MCF 10A (cell line): ENCODE measurements around the gene MYO1G. TPM values are rescaled to one million over a fixed set of nuclear protein-coding genes. Genes with fewer than 3 reads are reported as not detected.

Experiments
- BruUV-seq: library from RNA; stranded (reverse); fragments of 400-500 nt; replicated peaks from 2 replicates; lab custom pipeline; 2021; lab: Mats Ljungman, UMichigan
- CTCF ChIA-PET: fragments of 300-600 bp; sonication (Branson Sonifier 250); formaldehyde crosslinking; extraction: SDS; loops from one replicate; lab custom pipeline; 2021; ENCODE audit warnings: antibody characterized with exemption, inconsistent platforms; lab: Yijun Ruan, JAX
- POLR2A ChIA-PET: fragments of 300-600, 350-650 bp; sonication (Branson Sonifier 250); formaldehyde crosslinking; extraction: SDS; loops from one replicate; lab custom pipeline; 2020; ENCODE audit warnings: antibody characterized with exemption, inconsistent platforms; lab: Yijun Ruan, JAX
- DNase-seq: peaks from one replicate; pipeline ENCODE4 v3.0.0-alpha.2; 2018; ENCODE audit not compliant: unreplicated experiment
- H3K27ac Mint-ChIP-seq: one replicate; pipeline ENCODE4 v1.8.0; 2022; ENCODE audit warnings: mild to moderate bottlenecking, low read depth, mixed read lengths; ENCODE audit not compliant: unreplicated experiment
- H3K27me3 Mint-ChIP-seq: one replicate; pipeline ENCODE4 v1.8.0; 2022; ENCODE audit warnings: mixed read lengths; ENCODE audit not compliant: insufficient read depth, unreplicated experiment
- H3K36me3 Mint-ChIP-seq: one replicate; pipeline ENCODE4 v1.8.0; 2022; ENCODE audit warnings: mild to moderate bottlenecking, moderate library complexity, mixed read lengths; ENCODE audit not compliant: insufficient read depth, unreplicated experiment
- H3K4me1 Mint-ChIP-seq: one replicate; pipeline ENCODE4 v1.8.0; 2022; ENCODE audit warnings: mixed read lengths; ENCODE audit not compliant: insufficient read depth, unreplicated experiment
- H3K4me3 Mint-ChIP-seq: one replicate; pipeline ENCODE4 v1.8.0; 2022; ENCODE audit warnings: mild to moderate bottlenecking, moderate library complexity, mixed read lengths; ENCODE audit not compliant: unreplicated experiment
- H3K9me3 Mint-ChIP-seq: one replicate; pipeline ENCODE4 v1.8.0; 2022; ENCODE audit warnings: mixed read lengths; ENCODE audit not compliant: unreplicated experiment
- intact Hi-C: fragments of 100-400 bp; cut with micrococcal nuclease; formaldehyde crosslinking; loops from 2 replicates; pipeline ENCODE4 v1.14.1; 2022
- total RNA-seq: library from RNA; stranded (reverse); gene quantifications from 2 replicates; pipeline ENCODE4 v1.2.3, GENCODE V29; 2022
- TF ChIP-seq, protein P1 (sequence below): fragments of 200-600 bp; IDR thresholded peaks from one replicate; pipeline ENCODE4 v1.8.0; 2022; ENCODE audit warnings: antibody characterized with exemption, mild to moderate bottlenecking; ENCODE audit not compliant: unreplicated experiment

MYO1G gene
- total RNA-seq, 1 experiment from 2014 or later, result 0.14 TPM

DNA sequence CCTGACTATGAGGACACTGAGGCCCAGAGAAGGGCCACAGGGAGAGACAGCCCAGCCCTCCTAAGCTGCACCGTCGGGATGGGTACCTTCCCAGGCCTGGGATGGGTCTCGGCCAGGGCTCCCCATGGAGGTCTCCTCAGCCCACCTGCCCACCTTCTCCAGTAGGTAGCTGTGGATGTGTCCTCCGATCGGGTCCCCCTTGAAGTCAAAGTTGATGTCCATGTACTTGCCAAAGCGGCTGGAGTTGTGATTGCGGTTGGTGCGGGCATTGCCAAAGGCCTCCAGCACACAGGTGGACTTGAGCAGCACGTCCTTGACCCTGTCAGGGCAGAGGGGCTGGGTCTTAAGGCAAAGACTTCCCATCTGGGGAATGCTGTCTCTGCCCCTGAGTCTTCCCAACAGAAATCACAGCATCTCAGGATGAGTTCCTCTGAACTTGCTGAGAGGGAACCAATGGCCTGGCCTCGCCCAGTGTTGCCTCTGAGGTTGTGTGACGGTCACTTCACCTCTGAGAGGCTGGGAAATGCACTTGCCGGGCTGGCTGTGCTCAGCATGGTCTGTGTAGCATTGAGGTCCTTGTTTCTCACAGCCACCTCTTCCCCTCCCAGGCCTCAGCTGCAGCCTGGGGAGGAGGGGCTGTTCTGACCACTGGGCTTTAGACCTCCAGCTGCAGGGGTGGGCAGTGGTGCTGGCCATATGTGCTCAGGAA is 3.3 kb downstream of the MYO1G start:
- TF ChIP-seq, protein P1, sequence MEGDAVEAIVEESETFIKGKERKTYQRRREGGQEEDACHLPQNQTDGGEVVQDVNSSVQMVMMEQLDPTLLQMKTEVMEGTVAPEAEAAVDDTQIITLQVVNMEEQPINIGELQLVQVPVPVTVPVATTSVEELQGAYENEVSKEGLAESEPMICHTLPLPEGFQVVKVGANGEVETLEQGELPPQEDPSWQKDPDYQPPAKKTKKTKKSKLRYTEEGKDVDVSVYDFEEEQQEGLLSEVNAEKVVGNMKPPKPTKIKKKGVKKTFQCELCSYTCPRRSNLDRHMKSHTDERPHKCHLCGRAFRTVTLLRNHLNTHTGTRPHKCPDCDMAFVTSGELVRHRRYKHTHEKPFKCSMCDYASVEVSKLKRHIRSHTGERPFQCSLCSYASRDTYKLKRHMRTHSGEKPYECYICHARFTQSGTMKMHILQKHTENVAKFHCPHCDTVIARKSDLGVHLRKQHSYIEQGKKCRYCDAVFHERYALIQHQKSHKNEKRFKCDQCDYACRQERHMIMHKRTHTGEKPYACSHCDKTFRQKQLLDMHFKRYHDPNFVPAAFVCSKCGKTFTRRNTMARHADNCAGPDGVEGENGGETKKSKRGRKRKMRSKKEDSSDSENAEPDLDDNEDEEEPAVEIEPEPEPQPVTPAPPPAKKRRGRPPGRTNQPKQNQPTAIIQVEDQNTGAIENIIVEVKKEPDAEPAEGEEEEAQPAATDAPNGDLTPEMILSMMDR, result no peak
- Mint-ChIP-seq H3K4me3 (no peak overlapping the region), H3K4me1 (peaks cover 19% of the 10 kb centered on the region), H3K27ac (no peak overlapping the region), H3K9me3 (no peaks in the 10 kb centered on the region), H3K36me3 (peaks cover 8% of the 10 kb centered on the region), H3K27me3 (no peaks in the 10 kb centered on the region)
- BruUV-seq, result no TSS peak
- CTCF ChIA-PET, result interaction anchor here (0.5 to 0.9 kb wide), 5 partner anchors 9 to 1913 kb away, joined by 3 to 4 read pairs (median 3); no protein-coding TSS in a partner anchor
- POLR2A ChIA-PET, result interaction anchor here (1.7 kb wide), 1 partner anchor 8 kb away, joined by 6 read pairs; no protein-coding TSS in a partner anchor
- intact Hi-C loops, result no loop called here
- DNase-seq, result no peak

DNA sequence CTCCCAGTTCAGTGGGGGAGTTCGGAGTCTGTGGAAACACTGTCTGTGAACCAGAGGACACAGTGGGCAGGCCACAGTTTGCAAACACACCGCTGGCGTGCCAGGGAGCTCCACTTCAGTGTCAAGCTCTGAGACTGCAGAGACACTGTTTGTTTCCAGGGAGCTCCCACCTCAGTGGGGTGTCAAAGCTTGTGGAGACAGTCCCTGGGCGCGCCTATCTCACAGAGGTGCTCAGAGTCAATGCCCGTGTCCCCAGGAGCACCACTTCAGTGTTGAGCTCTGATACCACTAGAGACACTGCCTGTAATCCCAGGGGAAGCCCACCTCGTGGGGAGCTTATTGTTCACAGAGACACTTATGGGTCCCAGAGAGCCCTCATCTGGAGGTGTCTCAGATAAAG is 4.3 kb downstream of the MYO1G start:
- Mint-ChIP-seq H3K9me3 (no peaks in the 10 kb centered on the region), H3K27ac (no peak overlapping the region), H3K36me3 (peaks cover 6% of the 10 kb centered on the region), H3K4me1 (peaks cover 13% of the 10 kb centered on the region), H3K4me3 (no peak overlapping the region), H3K27me3 (no peaks in the 10 kb centered on the region)
- ChIA-PET POLR2A (interaction anchor here (0.9 to 1.7 kb wide), 2 partner anchors 9 to 368 kb away, joined by 3 to 6 read pairs; partner anchors contain the start of gene OGDH), CTCF (interaction anchor here (0.5 to 1.9 kb wide), 4 partner anchors 8 to 53 kb away, joined by 3 to 5 read pairs (median 4); no protein-coding TSS in a partner anchor)
- TF ChIP-seq, protein P1, result no peak
- BruUV-seq, result no TSS peak
- intact Hi-C loops, result no loop called here
- no peak for DNase-seq

DNA sequence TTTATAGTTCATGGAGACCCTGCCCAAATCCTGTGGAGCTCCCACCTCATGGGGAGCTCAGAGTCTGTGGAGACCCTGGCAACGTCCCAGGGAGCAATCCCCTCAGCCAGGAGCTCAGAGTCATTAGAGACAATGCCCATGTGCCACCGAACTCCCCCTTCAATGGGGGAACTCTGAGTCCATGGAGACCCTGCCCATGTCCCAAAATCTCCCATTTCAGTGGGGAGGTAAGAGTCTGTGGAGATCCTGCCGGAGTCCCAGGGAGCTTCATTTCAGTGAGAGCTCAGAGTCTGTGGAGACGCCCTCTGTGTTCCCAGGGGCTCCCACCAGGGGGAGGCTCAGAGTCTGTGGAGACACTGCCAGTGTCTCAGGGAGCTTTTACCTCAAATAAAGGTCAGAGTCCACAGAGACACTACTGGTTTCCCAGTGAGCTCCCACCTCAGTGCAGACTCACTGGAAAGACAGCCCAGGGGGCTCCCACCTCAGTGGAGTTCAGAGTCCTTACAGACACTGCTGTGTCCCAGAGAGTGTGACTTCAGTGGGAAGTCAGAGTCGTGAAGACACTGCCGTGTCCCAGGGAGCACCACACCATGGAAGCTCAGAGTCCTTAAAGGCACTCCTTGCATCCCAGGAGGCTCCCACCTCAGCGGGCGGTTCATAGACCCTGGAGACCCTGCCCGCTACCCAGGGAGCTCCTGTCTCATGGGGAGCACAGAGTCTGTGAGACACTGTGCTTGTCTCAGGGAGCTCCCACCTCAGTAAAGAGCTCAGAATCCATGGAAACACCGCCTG is 5.0 kb downstream of the MYO1G start:
- no TSS peak for BruUV-seq
- TF ChIP-seq, protein P1, result peak; percentile 49
- intact Hi-C loops, result loop anchor here (1.0 kb wide), 1 partner anchor 162 kb away; no protein-coding TSS in a partner anchor
- Mint-ChIP-seq H3K27ac (no peak overlapping the region), H3K4me3 (no peak overlapping the region), H3K27me3 (no peaks in the 10 kb centered on the region), H3K36me3 (peaks cover 6% of the 10 kb centered on the region), H3K9me3 (no peaks in the 10 kb centered on the region), H3K4me1 (peaks cover 7% of the 10 kb centered on the region)
- CTCF ChIA-PET, result interaction anchor here (0.6 to 1.9 kb wide), 7 partner anchors 9 to 162 kb away, joined by 3 to 6 read pairs (median 3); no protein-coding TSS in a partner anchor
- DNase-seq, result peak; percentile 67
- POLR2A ChIA-PET, result interaction anchor here (0.9 to 1.7 kb wide), 4 partner anchors 9 to 368 kb away, joined by 3 to 6 read pairs (median 4); partner anchors contain the start of gene OGDH
